OCI-LY3 (cell line): ENCODE results near the gene BAZ2A.
A peak's percentile ranks its signal among the peaks of the same experiment; 100 is the strongest.

Source experiments
- H2AFZ ChIP-seq: fragments of 200-600, 300-600 bp; shearing (Covaris generic); 2 replicates; pipeline ENCODE4 v1.6.0; 2014; ENCODE audit warnings: antibody characterized with exemption, low read depth, low read length
- H3K27ac ChIP-seq: fragments of 200-600, 300-600 bp; sonication (generic); 2 replicates; pipeline ENCODE4 v1.5.1; 2014; ENCODE audit warnings: mild to moderate bottlenecking, low read length, moderate library complexity, mixed read lengths
- H3K27me3 ChIP-seq: fragments of 200-600, 300-600 bp; sonication (generic); 2 replicates; pipeline ENCODE4 v1.6.1; 2014; ENCODE audit warnings: low read depth, low read length, mixed read lengths
- H3K36me3 ChIP-seq: fragments of 200-600, 300-600 bp; sonication (generic); replicated peaks from 2 replicates; pipeline ENCODE3; 2014; ENCODE audit warnings: low read depth, low read length, mixed read lengths
- H3K4me1 ChIP-seq: fragments of 300-600, 200-600 bp; sonication (generic); 2 replicates; pipeline ENCODE4 v1.6.1; 2014; ENCODE audit warnings: low read length, mixed read lengths
- H3K4me2 ChIP-seq: fragments of 200-600, 300-600 bp; sonication (generic); 2 replicates; pipeline ENCODE4 v1.6.1; 2014; ENCODE audit warnings: low read length, mixed read lengths
- H3K4me3 ChIP-seq: fragments of 300-600, 200-600 bp; sonication (generic); 2 replicates; pipeline ENCODE4 v1.5.1; 2014; ENCODE audit warnings: antibody characterized with exemption, mild to moderate bottlenecking, low read length, moderate library complexity
- H3K79me2 ChIP-seq: fragments of 300-600, 200-600 bp; shearing (Covaris generic); 2 replicates; pipeline ENCODE4 v1.6.1; 2014; ENCODE audit warnings: mild to moderate bottlenecking, low read length, mixed read lengths
- H3K9ac ChIP-seq: fragments of 300-600, 200-600 bp; shearing (Covaris generic); 2 replicates; pipeline ENCODE4 v1.6.0; 2014; ENCODE audit warnings: mild to moderate bottlenecking, low read length, moderate library complexity
- H3K9me3 ChIP-seq: fragments of 200-600, 300-600 bp; shearing (Covaris generic); 2 replicates; pipeline ENCODE4 v1.6.1; 2014; ENCODE audit warnings: low read length, mixed read lengths; ENCODE audit not compliant: insufficient read depth
- H4K20me1 ChIP-seq: fragments of 200-600, 300-600 bp; sonication (generic); 2 replicates; pipeline ENCODE4 v1.6.1; 2016; ENCODE audit warnings: low read length, mixed read lengths; ENCODE audit not compliant: insufficient read depth
- CTCF ChIP-seq: fragments of 200-600, 300-600 bp; sonication (generic); IDR thresholded peaks from 2 replicates; pipeline ENCODE4 v1.5.1; 2014; ENCODE audit warnings: antibody characterized with exemption, low read length, low read depth
- EZH2phosphoT487 ChIP-seq: fragments of 200-600 bp; shearing (Covaris generic); IDR thresholded peaks from 2 replicates; pipeline ENCODE4 v1.6.1; 2018; ENCODE audit warnings: antibody characterized with exemption, mixed run types, low read depth

Gene BAZ2A

DNA sequence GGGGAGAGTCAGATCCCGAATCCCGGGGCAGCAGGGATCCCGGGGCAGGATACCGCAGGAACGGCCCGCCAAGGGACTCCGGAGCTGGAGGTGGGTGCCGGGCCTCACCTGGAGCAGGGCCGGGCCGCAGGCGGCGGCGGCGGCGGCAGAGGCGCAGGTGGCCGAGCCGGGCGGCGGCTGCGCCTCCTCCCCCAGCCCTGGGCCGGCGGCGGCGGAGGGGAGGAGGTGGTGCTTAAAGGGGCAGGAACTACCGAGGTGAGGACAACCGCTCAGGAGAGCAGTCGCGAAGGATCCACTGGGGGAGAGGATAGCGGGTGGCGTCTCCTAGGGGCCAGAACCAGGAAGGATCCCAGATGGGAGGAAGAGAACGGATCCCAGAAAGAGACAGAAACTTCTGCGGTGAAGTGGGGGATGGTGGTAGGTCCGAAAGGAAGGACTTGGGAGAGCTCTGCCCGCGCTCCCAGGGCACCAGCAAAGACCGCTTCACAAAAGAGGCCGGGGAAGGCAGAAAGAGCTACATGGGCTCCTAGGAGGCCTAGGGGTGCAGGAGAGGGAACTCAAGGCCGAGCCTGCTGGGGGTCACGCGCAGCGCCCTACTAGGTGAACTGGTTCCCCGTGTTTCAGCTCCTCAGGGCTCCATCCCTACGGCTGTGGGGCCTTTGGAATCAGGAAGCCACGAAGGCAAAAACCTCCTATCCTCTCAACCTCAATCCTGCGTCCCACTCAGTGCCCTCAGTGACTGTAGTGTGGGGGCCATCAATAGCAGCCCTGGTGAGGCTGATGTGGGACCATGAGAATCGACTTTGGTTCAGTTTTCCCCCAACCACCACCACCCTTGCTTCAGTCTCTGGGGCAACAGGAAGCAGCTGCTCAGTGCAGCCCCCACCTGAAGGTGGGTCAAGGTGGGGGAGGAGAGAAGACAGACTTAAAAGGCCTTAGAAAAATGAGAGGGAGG is 5.0 kb upstream of the BAZ2A start:
- H3K9ac ChIP-seq: peak overlapping the region; percentile 98
- peaks cover 24% of the 10 kb centered on the region for H3K36me3 ChIP-seq
- TF ChIP-seq CTCF: peak; percentile 33; the same call in 1 of the 2 replicates
- no peak for TF ChIP-seq EZH2phosphoT487
- no peaks in the 10 kb centered on the region for H3K9me3 ChIP-seq
- H3K79me2 ChIP-seq: peaks cover 56% of the 10 kb centered on the region
- H3K4me2 ChIP-seq: peak overlapping the region; percentile 97
- no peak overlapping the region for H2AFZ ChIP-seq
- H3K4me1 ChIP-seq: peaks cover 49% of the 10 kb centered on the region
- peak overlapping the region; percentile 86 for H3K4me3 ChIP-seq
- H4K20me1 ChIP-seq: no peaks in the 10 kb centered on the region
- no peaks in the 10 kb centered on the region for H3K27me3 ChIP-seq
- H3K27ac ChIP-seq: peak overlapping the region; percentile 98

- Histone ChIP-seq H3K27ac (peak overlapping the region; percentile 98), H3K9me3 (no peaks in the 10 kb centered on the region), H3K79me2 (peaks cover 61% of the 10 kb centered on the region), H3K4me1 (peaks cover 49% of the 10 kb centered on the region), H2AFZ (no peak overlapping the region), H3K36me3 (peaks cover 22% of the 10 kb centered on the region), H4K20me1 (no peaks in the 10 kb centered on the region), H3K27me3 (no peaks in the 10 kb centered on the region), H3K4me3 (peak overlapping the region; percentile 86), H3K4me2 (peak overlapping the region; percentile 97), H3K9ac (peak overlapping the region; percentile 98)
- no peak for TF ChIP-seq CTCF
- TF ChIP-seq EZH2phosphoT487: no peak
Measured at GRCh38 chr12:56634242-56634836, 4.2 kb upstream of the BAZ2A start.

DNA sequence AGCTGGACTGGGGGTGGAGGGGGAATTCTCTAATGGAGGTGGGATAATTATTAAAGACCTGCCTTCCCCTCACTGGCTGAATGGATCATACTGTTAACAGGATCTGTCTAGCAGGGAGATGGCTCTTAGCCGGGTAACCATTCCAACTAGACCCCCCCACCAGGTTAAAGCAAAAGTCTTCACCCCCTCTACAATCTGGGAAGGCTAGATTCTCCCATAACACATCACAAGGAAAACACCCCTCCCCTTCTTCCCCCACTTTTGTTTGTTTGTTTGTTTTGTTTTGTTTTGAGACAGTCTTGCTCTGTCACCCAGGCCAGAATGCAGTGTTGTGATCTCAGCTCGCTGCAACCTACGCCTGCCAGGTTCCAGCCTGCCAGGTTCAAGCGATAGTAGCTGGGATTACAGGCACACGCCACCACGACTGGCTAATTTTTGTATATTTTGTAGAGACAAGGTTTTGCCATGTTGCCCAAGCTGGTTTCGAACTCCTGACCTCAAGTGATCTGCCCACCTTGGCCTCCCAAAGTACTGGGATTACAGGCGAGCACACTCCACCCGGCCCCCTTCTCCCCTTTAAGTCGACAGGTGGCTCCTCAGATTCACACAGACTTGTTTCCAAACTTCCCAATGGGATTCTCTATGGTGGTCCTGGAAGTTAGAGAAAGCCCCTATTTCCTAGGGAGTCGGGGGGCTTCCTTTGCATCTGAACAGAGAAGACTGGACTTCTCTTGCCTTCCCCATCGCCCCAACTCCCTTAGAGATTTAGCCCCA is 3.5 kb upstream of the BAZ2A start:
- peak overlapping the region; percentile 98 for H3K9ac ChIP-seq
- H3K79me2 ChIP-seq: peaks cover 64% of the 10 kb centered on the region
- H3K36me3 ChIP-seq: peaks cover 18% of the 10 kb centered on the region
- peaks cover 4% of the 10 kb centered on the region for H4K20me1 ChIP-seq
- peak overlapping the region; percentile 97 for H3K4me2 ChIP-seq
- no peak overlapping the region for H2AFZ ChIP-seq
- peak overlapping the region; percentile 86 for H3K4me3 ChIP-seq
- H3K27ac ChIP-seq: peak overlapping the region; percentile 98
- no peaks in the 10 kb centered on the region for H3K9me3 ChIP-seq
- peaks cover 50% of the 10 kb centered on the region for H3K4me1 ChIP-seq
- no peaks in the 10 kb centered on the region for H3K27me3 ChIP-seq
- no peak for TF ChIP-seq CTCF
- no peak for TF ChIP-seq EZH2phosphoT487
